GM12878 (cell line): ENCODE data around the gene OR2B2. TPM values are rescaled to one million over a fixed set of nuclear protein-coding genes. Genes with fewer than 3 reads are reported as not detected.
A peak's percentile ranks its signal among the peaks of the same experiment; 100 is the strongest.

ENCODE experiments used
- ATAC-seq: fragments of 200-7000 bp; cut with Tn5 transposase; 3 replicates; pipeline ENCODE4 v1.9.1; 2020; ENCODE audit warnings: mild to moderate bottlenecking, moderate library complexity
- BruUV-seq: library from RNA; stranded (reverse); fragments of 400-500 nt; replicated peaks from 2 replicates; lab custom pipeline; 2021; lab: Mats Ljungman, UMichigan
- CTCF ChIA-PET: fragments of 300-600 bp; sonication (Branson Sonifier 250); formaldehyde crosslinking; extraction: SDS; loops from one replicate; lab custom pipeline; 2021; ENCODE audit warnings: inconsistent platforms; lab: Yijun Ruan, JAX
- POLR2A ChIA-PET: fragments of 350-600 bp; formaldehyde crosslinking; extraction: SDS; loops from one replicate; lab custom pipeline; 2021; ENCODE audit warnings: inconsistent platforms; lab: Charles Lee
- RAD21 ChIA-PET: fragments of 300-600 bp; sonication (Branson Sonifier 250); formaldehyde crosslinking; loops from one replicate; lab custom pipeline; 2023; ENCODE audit warnings: antibody characterized with exemption; ENCODE audit not compliant: unreplicated experiment; lab: Charles Lee
- SMC1A ChIA-PET: fragments of 300-600 bp; sonication (Branson Sonifier 250); formaldehyde crosslinking; loops from one replicate; lab custom pipeline; 2023; ENCODE audit not compliant: unreplicated experiment, uncharacterized antibody; lab: Charles Lee
- DNase-seq: peaks from one replicate; pipeline ENCODE4 v3.0.0-alpha.2; 2011; ENCODE audit warnings: low read depth, low spot score
- FAIRE-seq: peaks from 3 replicates; lab custom pipeline; 2011; peaks lifted over from hg19 to GRCh38; lab: Jason Lieb, UNC
- H2AFZ ChIP-seq: 2 replicates; pipeline ENCODE4 v1.6.0; 2011; ENCODE audit warnings: low read depth, low read length, control low read depth; ENCODE audit not compliant: control insufficient read depth
- H3K27ac ChIP-seq: 2 replicates; pipeline ENCODE4 v1.5.1; 2011; ENCODE audit warnings: control low read depth; ENCODE audit not compliant: control insufficient read depth, insufficient read depth
- H3K27me3 ChIP-seq, 2 experiments: replicated peaks in 1 of 2; 2 replicates each; pipeline versions ENCODE4 v1.6.0 to v1.6.1; 2011; ENCODE audit warnings: low read length in 1 of 2; ENCODE audit not compliant: control insufficient read depth in 2 of 2, insufficient read depth in 2 of 2
- H3K36me3 ChIP-seq, 2 experiments: 2 replicates each; pipeline ENCODE4 v1.5.1; 2011; ENCODE audit warnings: low read length in 1 of 2; ENCODE audit not compliant: control insufficient read depth in 2 of 2, insufficient read depth in 2 of 2
- H3K4me1 ChIP-seq: 2 replicates; pipeline ENCODE4 v1.6.1; 2011; ENCODE audit warnings: mild to moderate bottlenecking, low read length, moderate library complexity, mixed read lengths; ENCODE audit not compliant: control insufficient read depth, insufficient read depth
- H3K4me2 ChIP-seq: 2 replicates; pipeline ENCODE4 v1.6.0; 2011; ENCODE audit warnings: control low read depth; ENCODE audit not compliant: control insufficient read depth, insufficient read depth
- H3K4me3 ChIP-seq: fragments of 200-600 bp; sonication (generic); 2 replicates; pipeline ENCODE4 v1.5.1; 2016
- H3K79me2 ChIP-seq: 2 replicates; pipeline ENCODE4 v1.6.0; 2011; ENCODE audit warnings: low read length; ENCODE audit not compliant: control insufficient read depth, insufficient read depth
- H3K9ac ChIP-seq: 2 replicates; pipeline ENCODE4 v1.8.0; 2011; ENCODE audit warnings: low read length, control low read depth, mixed read lengths; ENCODE audit not compliant: control insufficient read depth, insufficient read depth
- H3K9me3 ChIP-seq: replicated peaks from 3 replicates; pipeline ENCODE4 v1.5.1; 2011; ENCODE audit warnings: mild to moderate bottlenecking, low read length; ENCODE audit not compliant: control insufficient read depth, insufficient read depth
- H4K20me1 ChIP-seq: 2 replicates; pipeline ENCODE4 v1.6.0; 2011; ENCODE audit not compliant: control insufficient read depth, insufficient read depth
- CBX5 ChIP-seq: sonication (generic); IDR thresholded peaks from 2 replicates; pipeline ENCODE4 v1.6.1; 2016; ENCODE audit warnings: low read depth, moderate library complexity, mild to moderate bottlenecking, inconsistent platforms
- LARP7 ChIP-seq: fragments of 450-650 bp; IDR thresholded peaks from 2 replicates; pipeline ENCODE4 v1.6.1; 2017; ENCODE audit warnings: mild to moderate bottlenecking
- MTA2 ChIP-seq: fragments of 450-650 bp; IDR thresholded peaks from 2 replicates; pipeline ENCODE4 v1.6.1; 2016; ENCODE audit warnings: low read depth, mild to moderate bottlenecking, moderate library complexity
- MXI1 ChIP-seq: fragments of 150-350 bp; IDR thresholded peaks from 2 replicates; pipeline ENCODE4 v1.6.1; 2011; ENCODE audit warnings: low read depth, mild to moderate bottlenecking, inconsistent platforms, low read length, improper control_type of control experiment
- MYC ChIP-seq: IDR thresholded peaks from 2 replicates; pipeline ENCODE4 v1.6.1; 2011; ENCODE audit warnings: mild to moderate bottlenecking, low read length, moderate library complexity, inconsistent platforms; ENCODE audit not compliant: insufficient read depth, insufficient replicate concordance, insufficient read length, severe bottlenecking
- NBN ChIP-seq: fragments of 450-650 bp; IDR thresholded peaks from 2 replicates; pipeline ENCODE4 v1.6.1; 2016
- NFYA ChIP-seq: IDR thresholded peaks from 2 replicates; pipeline ENCODE4 v1.6.1; 2011; ENCODE audit warnings: low read depth, mild to moderate bottlenecking, low read length, improper control_type of control experiment, borderline replicate concordance
- RBBP5 ChIP-seq: fragments of 200-600 bp; sonication (generic); conservative IDR thresholded peaks from 2 replicates; pipeline ENCODE4 v1.6.1; 2016
- RELB ChIP-seq: fragments of 450-650 bp; IDR thresholded peaks from 2 replicates; pipeline ENCODE4 v1.6.1; 2017; ENCODE audit warnings: low read depth, mild to moderate bottlenecking, moderate library complexity
- RFX5 ChIP-seq: IDR thresholded peaks from 2 replicates; pipeline ENCODE4 v1.6.1; 2011; ENCODE audit warnings: low read depth, low read length, improper control_type of control experiment
- SIN3A ChIP-seq: IDR thresholded peaks from 2 replicates; pipeline ENCODE4 v1.6.1; 2012; ENCODE audit warnings: low read depth, low read length, improper control_type of control experiment
- SP1 ChIP-seq: IDR thresholded peaks from one replicate; pipeline ENCODE4 v1.6.1; 2011; ENCODE audit warnings: low read depth, low read length
- ZBED1 ChIP-seq: IDR thresholded peaks from 2 replicates; pipeline ENCODE4 v1.6.1; 2016; ENCODE audit warnings: borderline replicate concordance
- ZSCAN29 ChIP-seq: fragments of 450-650 bp; IDR thresholded peaks from 2 replicates; pipeline ENCODE4 v1.6.1; 2017; ENCODE audit warnings: mild to moderate bottlenecking, moderate library complexity
- WGBS: methylation state at CpG from one replicate; pipeline ENCODE4 v1.1.6; 2016; ENCODE audit warnings: low lambda C conversion rate; ENCODE audit not compliant: insufficient replicate concordance, insufficient coverage; ENCODE audit errors: missing lambda C conversion rate; 5-methylcytosine and 5-hydroxymethylcytosine counted together
- in situ Hi-C: fragments of 300-500 bp; cut with MboI; formaldehyde crosslinking; loops from 9 replicates; pipeline ENCODE4 v1.14.3; 2018; ENCODE audit warnings: mixed read lengths
- intact Hi-C: fragments of 100-400 bp; cut with micrococcal nuclease; formaldehyde crosslinking; loops from one replicate; pipeline ENCODE4 v1.14.2; 2022; ENCODE audit not compliant: unreplicated experiment
- polyA plus RNA-seq, 11 experiments: library from polyadenylated mRNA; depleted of rRNA in 4 of 11; unstranded in 6 of 11; stranded (reverse) in 5 of 11; fragments of >200 nt; fragmentation: Nextera tagmentation in 4 of 11; fragmentation: Illumina TruSeq in 1 of 11; extraction: Ambion mirVana in 4 of 11; extraction: Trizol in 1 of 11; gene quantifications; 1 replicate in 1 of 11; 2 replicates in 10 of 11; pipeline versions ENCODE4 v1.2.1 to v1.2.3, GENCODE V29; 2011 to 2016; ENCODE audit warnings: inconsistent platforms in 2 of 11, missing spikeins in 2 of 11, low read depth in 1 of 11
- total RNA-seq, 4 experiments: library from RNA; depleted of rRNA in 3 of 4; stranded (reverse); fragments of >200 nt in 3 of 4; fragmentation: Illumina TruSeq in 1 of 4; extraction: Trizol in 1 of 4; gene quantifications; 2 replicates each; pipeline versions ENCODE4 v1.2.1 to v1.2.3, GENCODE V29; 2013 to 2021

The OR2B2 gene
- total and polyA plus RNA-seq, 10 of the 15 experiments (the other 5 are each of a cell fraction or from before 2014, with no cell fraction given): not detected

- peak; percentile 54; the same call in 1 of the 2 replicates for TF ChIP-seq RELB
- TF ChIP-seq NBN: 0 out of 2 replicates have a peak, but pooled peaks have one; percentile 28
- TF ChIP-seq SIN3A: no peak
- TF ChIP-seq MYC: no peak
- no peak for TF ChIP-seq RFX5
- no peak for TF ChIP-seq MXI1
- no peak for TF ChIP-seq MTA2
- TF ChIP-seq LARP7: no peak
Measured at GRCh38 chr6:27897580-27898206, 14.5 kb downstream of the OR2B2 start (continued).

- Histone ChIP-seq H3K27me3 (no peaks in the 10 kb centered on the region), H3K4me3 (peak overlapping the region; percentile 97), H3K36me3 (no peaks in the 10 kb centered on the region), H4K20me1 (no peaks in the 10 kb centered on the region), H2AFZ (no peak overlapping the region; the same call in 1 of the 2 replicates), H3K4me2 (peak overlapping the region; percentile 85), H3K27ac (peak overlapping the region; percentile 92), H3K9ac (peak overlapping the region; percentile 93), H3K9me3 (no peaks in the 10 kb centered on the region), H3K79me2 (peaks cover 47% of the 10 kb centered on the region), H3K4me1 (peaks cover 21% of the 10 kb centered on the region; the same call in 1 of the 2 replicates)
- SMC1A ChIA-PET: interaction anchor here (0.6 to 8.0 kb wide), 31 partner anchors 11 to 769 kb away, joined by 3 to 160 read pairs (median 5); a partner anchor contains a TSS
- RAD21 ChIA-PET: interaction anchor here (0.7 to 7.7 kb wide), 26 partner anchors 24 to 769 kb away, joined by 3 to 141 read pairs (median 6); a partner anchor contains a TSS
- CTCF ChIA-PET: interaction anchor here (0.6 to 6.2 kb wide), 39 partner anchors 22 to 768 kb away, joined by 3 to 168 read pairs (median 6); partner anchors contain the start of gene ZNF184
- no peak for DNase-seq
- no peak for FAIRE-seq
- TF ChIP-seq NBN (no peak), ZBED1 (no peak), ZSCAN29 (no peak), RBBP5 (no peak), SP1 (no peak), NFYA (no peak), CBX5 (no peak)
- no peak for ATAC-seq
- WGBS: 95% methylated on average over 4 of the region's 4 CpGs
- in situ Hi-C loops: loop anchor here (5.0 to 10.0 kb wide), 3 partner anchors 214 to 461 kb away; partner anchors contain the start of gene ZNF184
- BruUV-seq: no TSS peak
- intact Hi-C loops: loop anchor here (5.0 to 10.0 kb wide), 4 partner anchors 212 to 1662 kb away; partner anchors contain the start of gene ZNF184
- POLR2A ChIA-PET: interaction anchor here (0.5 to 7.9 kb wide), 11 partner anchors 30 to 1624 kb away, joined by 3 to 125 read pairs (median 9); a partner anchor contains a TSS
Measured at GRCh38 chr6:27896398-27896796, 15.8 kb downstream of the OR2B2 start.
